Measurements from ENCODE around the gene AP1B1.

DNA sequence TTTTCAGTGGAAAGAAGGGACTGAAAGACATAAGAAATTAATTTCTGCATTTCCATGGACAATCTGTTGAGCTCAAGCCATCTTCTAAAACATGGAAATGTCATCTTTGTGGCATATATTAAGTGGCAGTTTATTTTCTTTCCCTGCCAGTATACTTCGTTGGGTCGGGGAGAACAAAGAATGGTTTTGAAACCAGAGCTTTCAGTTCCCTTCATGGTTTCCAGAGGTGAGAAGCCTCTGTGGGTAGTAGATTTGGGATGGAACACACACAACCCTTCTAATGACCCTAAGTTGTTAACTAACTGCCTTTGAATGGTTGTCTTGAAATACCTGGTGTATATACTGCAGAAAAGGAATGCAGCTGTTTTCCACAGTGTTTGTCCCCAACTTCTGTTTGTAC is 99.5 kb downstream of the AP1B1 start:
- TF ChIP-seq JUN (CRISPR knock-in tag; IDR thresholded peaks at IDR 0.05) (no peak), MXD4 (CRISPR knock-in tag; IDR thresholded peaks at IDR 0.05; ENCODE audit: borderline replicate concordance) (no peak), ETV6 (CRISPR knock-in tag; IDR thresholded peaks at IDR 0.05) (no peak), NFE2L1 (CRISPR knock-in tag; IDR thresholded peaks at IDR 0.05) (no peak), SMAD3 (CRISPR knock-in tag; IDR thresholded peaks at IDR 0.05; ENCODE audit: borderline replicate concordance) (no peak)
- TF ChIP-seq, protein P1, sequence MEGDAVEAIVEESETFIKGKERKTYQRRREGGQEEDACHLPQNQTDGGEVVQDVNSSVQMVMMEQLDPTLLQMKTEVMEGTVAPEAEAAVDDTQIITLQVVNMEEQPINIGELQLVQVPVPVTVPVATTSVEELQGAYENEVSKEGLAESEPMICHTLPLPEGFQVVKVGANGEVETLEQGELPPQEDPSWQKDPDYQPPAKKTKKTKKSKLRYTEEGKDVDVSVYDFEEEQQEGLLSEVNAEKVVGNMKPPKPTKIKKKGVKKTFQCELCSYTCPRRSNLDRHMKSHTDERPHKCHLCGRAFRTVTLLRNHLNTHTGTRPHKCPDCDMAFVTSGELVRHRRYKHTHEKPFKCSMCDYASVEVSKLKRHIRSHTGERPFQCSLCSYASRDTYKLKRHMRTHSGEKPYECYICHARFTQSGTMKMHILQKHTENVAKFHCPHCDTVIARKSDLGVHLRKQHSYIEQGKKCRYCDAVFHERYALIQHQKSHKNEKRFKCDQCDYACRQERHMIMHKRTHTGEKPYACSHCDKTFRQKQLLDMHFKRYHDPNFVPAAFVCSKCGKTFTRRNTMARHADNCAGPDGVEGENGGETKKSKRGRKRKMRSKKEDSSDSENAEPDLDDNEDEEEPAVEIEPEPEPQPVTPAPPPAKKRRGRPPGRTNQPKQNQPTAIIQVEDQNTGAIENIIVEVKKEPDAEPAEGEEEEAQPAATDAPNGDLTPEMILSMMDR (IDR thresholded peaks at IDR 0.05), result no peak
- TF ChIP-seq, protein P2, sequence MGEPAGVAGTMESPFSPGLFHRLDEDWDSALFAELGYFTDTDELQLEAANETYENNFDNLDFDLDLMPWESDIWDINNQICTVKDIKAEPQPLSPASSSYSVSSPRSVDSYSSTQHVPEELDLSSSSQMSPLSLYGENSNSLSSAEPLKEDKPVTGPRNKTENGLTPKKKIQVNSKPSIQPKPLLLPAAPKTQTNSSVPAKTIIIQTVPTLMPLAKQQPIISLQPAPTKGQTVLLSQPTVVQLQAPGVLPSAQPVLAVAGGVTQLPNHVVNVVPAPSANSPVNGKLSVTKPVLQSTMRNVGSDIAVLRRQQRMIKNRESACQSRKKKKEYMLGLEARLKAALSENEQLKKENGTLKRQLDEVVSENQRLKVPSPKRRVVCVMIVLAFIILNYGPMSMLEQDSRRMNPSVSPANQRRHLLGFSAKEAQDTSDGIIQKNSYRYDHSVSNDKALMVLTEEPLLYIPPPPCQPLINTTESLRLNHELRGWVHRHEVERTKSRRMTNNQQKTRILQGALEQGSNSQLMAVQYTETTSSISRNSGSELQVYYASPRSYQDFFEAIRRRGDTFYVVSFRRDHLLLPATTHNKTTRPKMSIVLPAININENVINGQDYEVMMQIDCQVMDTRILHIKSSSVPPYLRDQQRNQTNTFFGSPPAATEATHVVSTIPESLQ (CRISPR knock-in tag; IDR thresholded peaks at IDR 0.05), result no peak
- TF ChIP-seq, protein P3, sequence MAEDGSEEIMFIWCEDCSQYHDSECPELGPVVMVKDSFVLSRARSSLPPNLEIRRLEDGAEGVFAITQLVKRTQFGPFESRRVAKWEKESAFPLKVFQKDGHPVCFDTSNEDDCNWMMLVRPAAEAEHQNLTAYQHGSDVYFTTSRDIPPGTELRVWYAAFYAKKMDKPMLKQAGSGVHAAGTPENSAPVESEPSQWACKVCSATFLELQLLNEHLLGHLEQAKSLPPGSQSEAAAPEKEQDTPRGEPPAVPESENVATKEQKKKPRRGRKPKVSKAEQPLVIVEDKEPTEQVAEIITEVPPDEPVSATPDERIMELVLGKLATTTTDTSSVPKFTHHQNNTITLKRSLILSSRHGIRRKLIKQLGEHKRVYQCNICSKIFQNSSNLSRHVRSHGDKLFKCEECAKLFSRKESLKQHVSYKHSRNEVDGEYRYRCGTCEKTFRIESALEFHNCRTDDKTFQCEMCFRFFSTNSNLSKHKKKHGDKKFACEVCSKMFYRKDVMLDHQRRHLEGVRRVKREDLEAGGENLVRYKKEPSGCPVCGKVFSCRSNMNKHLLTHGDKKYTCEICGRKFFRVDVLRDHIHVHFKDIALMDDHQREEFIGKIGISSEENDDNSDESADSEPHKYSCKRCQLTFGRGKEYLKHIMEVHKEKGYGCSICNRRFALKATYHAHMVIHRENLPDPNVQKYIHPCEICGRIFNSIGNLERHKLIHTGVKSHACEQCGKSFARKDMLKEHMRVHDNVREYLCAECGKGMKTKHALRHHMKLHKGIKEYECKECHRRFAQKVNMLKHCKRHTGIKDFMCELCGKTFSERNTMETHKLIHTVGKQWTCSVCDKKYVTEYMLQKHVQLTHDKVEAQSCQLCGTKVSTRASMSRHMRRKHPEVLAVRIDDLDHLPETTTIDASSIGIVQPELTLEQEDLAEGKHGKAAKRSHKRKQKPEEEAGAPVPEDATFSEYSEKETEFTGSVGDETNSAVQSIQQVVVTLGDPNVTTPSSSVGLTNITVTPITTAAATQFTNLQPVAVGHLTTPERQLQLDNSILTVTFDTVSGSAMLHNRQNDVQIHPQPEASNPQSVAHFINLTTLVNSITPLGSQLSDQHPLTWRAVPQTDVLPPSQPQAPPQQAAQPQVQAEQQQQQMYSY (CRISPR knock-in tag; IDR thresholded peaks at IDR 0.05), result no peak
- TF ChIP-seq, protein P4, sequence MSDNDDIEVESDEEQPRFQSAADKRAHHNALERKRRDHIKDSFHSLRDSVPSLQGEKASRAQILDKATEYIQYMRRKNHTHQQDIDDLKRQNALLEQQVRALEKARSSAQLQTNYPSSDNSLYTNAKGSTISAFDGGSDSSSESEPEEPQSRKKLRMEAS (CRISPR knock-in tag; IDR thresholded peaks at IDR 0.05), result no peak
- TF ChIP-seq, protein P5, sequence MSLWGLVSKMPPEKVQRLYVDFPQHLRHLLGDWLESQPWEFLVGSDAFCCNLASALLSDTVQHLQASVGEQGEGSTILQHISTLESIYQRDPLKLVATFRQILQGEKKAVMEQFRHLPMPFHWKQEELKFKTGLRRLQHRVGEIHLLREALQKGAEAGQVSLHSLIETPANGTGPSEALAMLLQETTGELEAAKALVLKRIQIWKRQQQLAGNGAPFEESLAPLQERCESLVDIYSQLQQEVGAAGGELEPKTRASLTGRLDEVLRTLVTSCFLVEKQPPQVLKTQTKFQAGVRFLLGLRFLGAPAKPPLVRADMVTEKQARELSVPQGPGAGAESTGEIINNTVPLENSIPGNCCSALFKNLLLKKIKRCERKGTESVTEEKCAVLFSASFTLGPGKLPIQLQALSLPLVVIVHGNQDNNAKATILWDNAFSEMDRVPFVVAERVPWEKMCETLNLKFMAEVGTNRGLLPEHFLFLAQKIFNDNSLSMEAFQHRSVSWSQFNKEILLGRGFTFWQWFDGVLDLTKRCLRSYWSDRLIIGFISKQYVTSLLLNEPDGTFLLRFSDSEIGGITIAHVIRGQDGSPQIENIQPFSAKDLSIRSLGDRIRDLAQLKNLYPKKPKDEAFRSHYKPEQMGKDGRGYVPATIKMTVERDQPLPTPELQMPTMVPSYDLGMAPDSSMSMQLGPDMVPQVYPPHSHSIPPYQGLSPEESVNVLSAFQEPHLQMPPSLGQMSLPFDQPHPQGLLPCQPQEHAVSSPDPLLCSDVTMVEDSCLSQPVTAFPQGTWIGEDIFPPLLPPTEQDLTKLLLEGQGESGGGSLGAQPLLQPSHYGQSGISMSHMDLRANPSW (CRISPR knock-in tag; conservative IDR thresholded peaks at IDR 0.05; ENCODE audit: low read depth), result no peak
- TF ChIP-seq, protein P6, sequence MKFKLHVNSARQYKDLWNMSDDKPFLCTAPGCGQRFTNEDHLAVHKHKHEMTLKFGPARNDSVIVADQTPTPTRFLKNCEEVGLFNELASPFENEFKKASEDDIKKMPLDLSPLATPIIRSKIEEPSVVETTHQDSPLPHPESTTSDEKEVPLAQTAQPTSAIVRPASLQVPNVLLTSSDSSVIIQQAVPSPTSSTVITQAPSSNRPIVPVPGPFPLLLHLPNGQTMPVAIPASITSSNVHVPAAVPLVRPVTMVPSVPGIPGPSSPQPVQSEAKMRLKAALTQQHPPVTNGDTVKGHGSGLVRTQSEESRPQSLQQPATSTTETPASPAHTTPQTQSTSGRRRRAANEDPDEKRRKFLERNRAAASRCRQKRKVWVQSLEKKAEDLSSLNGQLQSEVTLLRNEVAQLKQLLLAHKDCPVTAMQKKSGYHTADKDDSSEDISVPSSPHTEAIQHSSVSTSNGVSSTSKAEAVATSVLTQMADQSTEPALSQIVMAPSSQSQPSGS (CRISPR knock-in tag; IDR thresholded peaks at IDR 0.05; ENCODE audit: borderline replicate concordance, low read depth), result no peak
- TF ChIP-seq, protein P7, sequence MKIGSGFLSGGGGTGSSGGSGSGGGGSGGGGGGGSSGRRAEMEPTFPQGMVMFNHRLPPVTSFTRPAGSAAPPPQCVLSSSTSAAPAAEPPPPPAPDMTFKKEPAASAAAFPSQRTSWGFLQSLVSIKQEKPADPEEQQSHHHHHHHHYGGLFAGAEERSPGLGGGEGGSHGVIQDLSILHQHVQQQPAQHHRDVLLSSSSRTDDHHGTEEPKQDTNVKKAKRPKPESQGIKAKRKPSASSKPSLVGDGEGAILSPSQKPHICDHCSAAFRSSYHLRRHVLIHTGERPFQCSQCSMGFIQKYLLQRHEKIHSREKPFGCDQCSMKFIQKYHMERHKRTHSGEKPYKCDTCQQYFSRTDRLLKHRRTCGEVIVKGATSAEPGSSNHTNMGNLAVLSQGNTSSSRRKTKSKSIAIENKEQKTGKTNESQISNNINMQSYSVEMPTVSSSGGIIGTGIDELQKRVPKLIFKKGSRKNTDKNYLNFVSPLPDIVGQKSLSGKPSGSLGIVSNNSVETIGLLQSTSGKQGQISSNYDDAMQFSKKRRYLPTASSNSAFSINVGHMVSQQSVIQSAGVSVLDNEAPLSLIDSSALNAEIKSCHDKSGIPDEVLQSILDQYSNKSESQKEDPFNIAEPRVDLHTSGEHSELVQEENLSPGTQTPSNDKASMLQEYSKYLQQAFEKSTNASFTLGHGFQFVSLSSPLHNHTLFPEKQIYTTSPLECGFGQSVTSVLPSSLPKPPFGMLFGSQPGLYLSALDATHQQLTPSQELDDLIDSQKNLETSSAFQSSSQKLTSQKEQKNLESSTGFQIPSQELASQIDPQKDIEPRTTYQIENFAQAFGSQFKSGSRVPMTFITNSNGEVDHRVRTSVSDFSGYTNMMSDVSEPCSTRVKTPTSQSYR (CRISPR knock-in tag; IDR thresholded peaks at IDR 0.05), result no peak
